T-cell (primary cell): ENCODE data around the gene TMEM235. TPM values are rescaled to one million over a fixed set of nuclear protein-coding genes. Genes with fewer than 3 reads are reported as not detected.

Experiments
- ATAC-seq, 4 experiments: fragments of 200-7000 bp in 3 of 4; fragments of 150-1000 bp in 1 of 4; cut with Tn5 transposase; replicated peaks in 1 of 4; 1 replicate in 3 of 4; 2 replicates in 1 of 4; pipeline ENCODE4 v1.10.0; 2021; ENCODE audit warnings: moderate library complexity in 3 of 4, mild to moderate bottlenecking in 2 of 4, moderate number of reproducible peaks in 1 of 4
- CTCF ChIA-PET, 2 donors: fragments of 300-600 bp; sonication (Branson Sonifier 250); formaldehyde crosslinking; loops; one replicate each; lab custom pipeline; 2022; ENCODE audit warnings: antibody characterized with exemption in 2 of 2; lab: Charles Lee
- POLR2A ChIA-PET, 2 donors: fragments of 300-600 bp; sonication (Branson Sonifier 250); formaldehyde crosslinking; loops; one replicate each; lab custom pipeline; 2022; ENCODE audit warnings: antibody characterized with exemption in 2 of 2; lab: Charles Lee
- DNase-seq, 35 experiments: peaks; one replicate each; pipeline versions ENCODE4 v3.0.0 to v3.0.0-alpha.2; 2013 to 2023
- H3K27ac ChIP-seq: one replicate; pipeline ENCODE4 v1.5.1; 2013; ENCODE audit warnings: low read length
- H3K27me3 ChIP-seq, 2 experiments: replicated peaks in 1 of 2; 1 replicate in 1 of 2; 2 replicates in 1 of 2; pipeline versions ENCODE4 v1.6.1 to v1.7.0; 2013; ENCODE audit warnings: low read length in 1 of 2, mixed read lengths in 1 of 2; ENCODE audit not compliant: control insufficient read depth in 2 of 2, insufficient read depth in 2 of 2; ENCODE audit errors: extremely low read depth in 1 of 2
- H3K36me3 ChIP-seq, 2 donors: 1 replicate in 1 of 2; 2 replicates in 1 of 2; pipeline versions ENCODE4 v1.6.1 to v1.7.0; 2013; ENCODE audit warnings: low read length in 1 of 2; ENCODE audit not compliant: control insufficient read depth in 2 of 2, insufficient read depth in 1 of 2; ENCODE audit errors: extremely low read depth in 1 of 2
- H3K4me1 ChIP-seq, 2 experiments: 1 replicate in 1 of 2; 2 replicates in 1 of 2; pipeline versions ENCODE4 v1.6.1 to v1.7.0; 2013; ENCODE audit warnings: low read length in 2 of 2, mixed read lengths in 1 of 2; ENCODE audit not compliant: insufficient read depth in 2 of 2, control insufficient read depth in 1 of 2; ENCODE audit errors: extremely low read depth in 1 of 2
- H3K4me3 ChIP-seq, 2 donors: 1 replicate in 1 of 2; 2 replicates in 1 of 2; pipeline versions ENCODE4 v1.5.1 to v1.7.0; 2013; ENCODE audit warnings: mild to moderate bottlenecking in 2 of 2, low read length in 1 of 2, moderate library complexity in 1 of 2; ENCODE audit not compliant: control insufficient read depth in 1 of 2; ENCODE audit errors: extremely low read depth in 1 of 2
- H3K9me3 ChIP-seq: 2 replicates; pipeline ENCODE4 v1.7.0; 2013
- H3K27ac Mint-ChIP-seq, 2 donors: one replicate each; pipeline ENCODE4 v1.8.0; 2020 to 2021; ENCODE audit warnings: mild to moderate bottlenecking in 2 of 2, mixed read lengths in 2 of 2
- H3K27me3 Mint-ChIP-seq, 2 donors: one replicate each; pipeline ENCODE4 v1.8.0; 2021 to 2022; ENCODE audit warnings: mixed read lengths in 2 of 2
- H3K36me3 Mint-ChIP-seq: one replicate; pipeline ENCODE4 v1.8.0; 2021; ENCODE audit warnings: mixed read lengths
- H3K4me1 Mint-ChIP-seq, 3 donors: one replicate each; pipeline ENCODE4 v1.8.0; 2020 to 2022; ENCODE audit warnings: mixed read lengths in 3 of 3, mild to moderate bottlenecking in 1 of 3
- H3K4me3 Mint-ChIP-seq, 3 donors: one replicate each; pipeline ENCODE4 v1.8.0; 2020 to 2022; ENCODE audit warnings: mild to moderate bottlenecking in 3 of 3, mixed read lengths in 3 of 3, moderate library complexity in 3 of 3
- H3K9me3 Mint-ChIP-seq, 3 donors: one replicate each; pipeline ENCODE4 v1.8.0; 2020 to 2022; ENCODE audit warnings: mixed read lengths in 3 of 3
- WGBS: methylation state at CpG from one replicate; pipeline ENCODE4 v1.1.5; 2013; ENCODE audit warnings: missing lambda C conversion rate; ENCODE audit not compliant: insufficient coverage; 5-methylcytosine and 5-hydroxymethylcytosine counted together
- total RNA-seq, 35 experiments: library from RNA in 6 of 35; stranded (reverse) in 6 of 35; fragments of 120-200 nt in 1 of 35; gene quantifications; one replicate each; pipeline versions ENCODE4 v1.2.1 to v1.2.4 and lab custom pipeline; 2013 to 2026

The TMEM235 gene
- total RNA-seq, 5 donors from 2014 or later (not counting 1 experiment from before 2014, with no cell fraction given) = not detected

DNA sequence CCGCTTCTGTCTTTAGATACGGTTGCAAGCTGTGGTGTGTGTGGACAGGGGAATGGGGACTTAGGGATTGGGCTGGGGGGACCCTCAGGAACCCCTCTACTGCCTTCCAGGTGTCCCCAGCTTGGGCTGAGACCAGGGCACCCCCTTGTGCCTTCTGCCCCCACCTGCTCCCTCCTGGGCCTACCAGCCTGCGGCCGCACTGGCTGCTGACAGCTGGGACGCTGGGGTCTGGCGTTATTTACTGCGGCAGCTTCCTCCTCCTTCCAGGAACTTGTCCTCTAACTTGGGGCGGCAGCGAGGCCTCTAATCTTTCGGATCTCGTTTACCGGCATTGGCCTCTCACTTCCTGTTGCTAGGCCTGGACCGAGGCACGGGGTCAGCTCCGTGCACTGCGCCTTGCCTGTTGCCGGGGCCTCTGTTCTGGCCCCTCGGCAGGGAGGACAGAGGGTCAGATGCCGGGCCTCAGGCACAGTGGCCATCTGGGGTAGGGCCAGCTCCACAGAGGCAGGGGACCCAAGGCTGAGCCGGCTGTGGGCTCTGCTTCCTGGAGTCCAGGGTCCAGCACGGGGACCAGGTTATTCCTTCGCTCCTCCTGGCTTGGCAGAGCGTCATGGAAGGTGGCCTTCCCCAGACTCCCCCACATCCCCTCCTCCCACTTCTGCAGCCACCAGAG lies 31.8 kb downstream of the TMEM235 start:
- Mint-ChIP-seq H3K4me1 (peaks cover 41 to 48% (median 46%) of the 10 kb centered on the region in 3 donors), H3K27ac (peak overlapping the region; percentile 87 to 90), H3K9me3 (no peaks in the 10 kb centered on the region), H3K36me3 (no peaks in the 10 kb centered on the region), H3K27me3 (no peaks in the 10 kb centered on the region), H3K4me3 (peak overlapping the region in 1 of 3 donors; percentile 52)
- Histone ChIP-seq H3K36me3 (no peaks in the 10 kb centered on the region), H3K4me3 (no peak overlapping the region), H3K9me3 (no peaks in the 10 kb centered on the region), H3K27me3 (peaks cover 0 to 4% of the 10 kb centered on the region in 2 experiments), H3K27ac (peak overlapping the region; percentile 78), H3K4me1 (peaks cover 16 to 54% of the 10 kb centered on the region in 2 experiments)
- 42% methylated on average over 18 of the region's 23 CpGs for WGBS
- DNase-seq = peak in 3 of 35 experiments; percentile 20 to 52 (median 36)
- ATAC-seq = no peak
- ChIA-PET POLR2A (interaction anchor here in 1 of 2 donors (0.6 kb wide), 1 partner anchor 91 kb away, joined by 4 read pairs; no protein-coding TSS in a partner anchor), CTCF (interaction anchor here in 1 of 2 donors (0.6 kb wide), 3 partner anchors 195 to 1051 kb away, joined by 3 to 8 read pairs (median 4); no protein-coding TSS in a partner anchor)

DNA sequence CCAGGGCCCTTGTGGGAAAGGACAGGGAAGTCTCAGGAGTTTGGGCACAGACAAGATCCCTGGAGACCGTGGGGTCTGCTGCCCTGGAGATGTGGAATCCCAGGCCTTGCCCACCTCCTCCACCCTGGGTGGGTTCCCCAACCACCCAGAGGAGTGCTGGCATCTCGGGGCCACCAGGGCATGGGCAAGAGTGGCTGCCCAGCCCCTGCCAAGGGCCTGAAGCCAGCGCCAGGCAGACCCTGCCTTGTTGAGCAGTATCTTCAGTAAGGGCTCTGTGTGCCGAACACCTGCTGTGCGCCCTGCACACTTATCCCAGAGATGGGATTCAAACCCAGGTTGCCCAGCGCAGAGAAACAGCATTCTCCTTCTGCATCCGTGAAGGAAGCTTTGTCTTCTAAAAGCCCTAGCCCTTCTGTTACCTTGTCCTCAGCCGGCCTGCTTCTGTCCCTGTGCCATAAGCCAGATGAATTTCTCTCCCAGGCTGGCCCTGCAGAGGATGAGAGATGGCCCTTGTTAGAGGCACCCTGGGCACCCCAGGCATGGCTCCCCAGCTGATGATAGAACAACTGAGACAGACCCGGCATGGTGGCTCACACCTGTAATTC lies 32.4 kb downstream of the TMEM235 start:
- ChIA-PET POLR2A (no interaction called here), CTCF (interaction anchor here in 1 of 2 donors (0.6 kb wide), 1 partner anchor 380 kb away, joined by 4 read pairs; no protein-coding TSS in a partner anchor)
- Histone ChIP-seq H3K4me3 (no peak overlapping the region), H3K27ac (peak overlapping the region; percentile 78), H3K36me3 (no peaks in the 10 kb centered on the region), H3K27me3 (peaks cover 0 to under 1% of the 10 kb centered on the region in 2 experiments), H3K9me3 (no peaks in the 10 kb centered on the region), H3K4me1 (peaks cover 14 to 48% of the 10 kb centered on the region in 2 experiments)
- ATAC-seq = no peak
- H3K9me3 Mint-ChIP-seq = no peaks in the 10 kb centered on the region
- H3K36me3 Mint-ChIP-seq = no peaks in the 10 kb centered on the region
- 93% methylated on average over 7 of the region's 9 CpGs for WGBS
- no peak for DNase-seq
- H3K27ac Mint-ChIP-seq = peak overlapping the region; percentile 87 to 90
- peak overlapping the region in 1 of 3 donors; percentile 28 for H3K4me3 Mint-ChIP-seq
- no peaks in the 10 kb centered on the region for H3K27me3 Mint-ChIP-seq
- H3K4me1 Mint-ChIP-seq = peaks cover 38 to 43% (median 43%) of the 10 kb centered on the region in 3 donors

- peak overlapping the region; percentile 76 to 90 for H3K27ac Mint-ChIP-seq
- H3K4me1 Mint-ChIP-seq = peaks cover 35 to 40% (median 40%) of the 10 kb centered on the region in 3 donors
- CTCF ChIA-PET = no interaction called here
Observed at GRCh38 chr17:78264590-78264989, 33.2 kb downstream of the TMEM235 start.

DNA sequence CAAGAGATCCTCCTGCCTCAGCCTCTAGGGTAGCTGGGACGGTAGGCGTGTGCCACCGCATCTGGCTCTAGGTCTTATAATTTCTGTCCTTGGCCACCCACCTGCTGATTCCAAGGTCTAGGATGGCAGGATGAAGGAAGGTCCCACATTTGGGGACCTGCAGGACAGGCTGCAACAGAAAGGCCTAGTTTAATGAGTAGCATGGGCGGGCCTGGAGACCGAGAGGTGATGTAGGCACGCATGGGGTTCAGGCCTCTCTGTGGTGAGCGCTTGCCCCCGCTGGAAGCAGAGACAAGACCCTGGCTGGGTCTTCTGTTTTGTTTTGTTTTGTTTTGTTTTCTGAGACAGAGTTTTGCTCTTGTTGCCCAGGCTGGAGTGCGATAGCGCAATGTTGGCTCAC lies 33.7 kb downstream of the TMEM235 start:
- 98% methylated on average over 8 of the region's 10 CpGs for WGBS
- H3K27ac Mint-ChIP-seq = peak overlapping the region; percentile 23 to 44
- Histone ChIP-seq H3K4me3 (no peak overlapping the region), H3K9me3 (no peaks in the 10 kb centered on the region), H3K36me3 (no peaks in the 10 kb centered on the region), H3K4me1 (peaks cover 10 to 39% of the 10 kb centered on the region in 2 experiments), H3K27ac (no peak overlapping the region), H3K27me3 (peaks cover 0 to 13% of the 10 kb centered on the region in 2 experiments)
- no peaks in the 10 kb centered on the region for H3K27me3 Mint-ChIP-seq
- no peak overlapping the region for H3K4me3 Mint-ChIP-seq
- ChIA-PET CTCF (no interaction called here), POLR2A (no interaction called here)
- DNase-seq (no peak), ATAC-seq (no peak)
- H3K4me1 Mint-ChIP-seq = peaks cover 33 to 36% (median 35%) of the 10 kb centered on the region in 3 donors
- no peaks in the 10 kb centered on the region for H3K36me3 Mint-ChIP-seq
- no peaks in the 10 kb centered on the region for H3K9me3 Mint-ChIP-seq

More at GRCh38 chr17:78264590-78264989, 33.2 kb downstream of the TMEM235 start:
- no peaks in the 10 kb centered on the region for H3K36me3 Mint-ChIP-seq
- DNase-seq = no peak
- WGBS = 70% methylated on average over 1 of the region's 5 CpGs
- Histone ChIP-seq H3K4me3 (no peak overlapping the region), H3K9me3 (no peaks in the 10 kb centered on the region), H3K36me3 (no peaks in the 10 kb centered on the region), H3K27ac (no peak overlapping the region), H3K4me1 (peaks cover 12 to 40% of the 10 kb centered on the region in 2 experiments), H3K27me3 (peaks cover 0 to 8% of the 10 kb centered on the region in 2 experiments)
- POLR2A ChIA-PET = no interaction called here
- peak overlapping the region in 1 of 3 donors; percentile 28 for H3K4me3 Mint-ChIP-seq
- H3K9me3 Mint-ChIP-seq = no peaks in the 10 kb centered on the region
- ATAC-seq = no peak
- no peaks in the 10 kb centered on the region for H3K27me3 Mint-ChIP-seq

DNA sequence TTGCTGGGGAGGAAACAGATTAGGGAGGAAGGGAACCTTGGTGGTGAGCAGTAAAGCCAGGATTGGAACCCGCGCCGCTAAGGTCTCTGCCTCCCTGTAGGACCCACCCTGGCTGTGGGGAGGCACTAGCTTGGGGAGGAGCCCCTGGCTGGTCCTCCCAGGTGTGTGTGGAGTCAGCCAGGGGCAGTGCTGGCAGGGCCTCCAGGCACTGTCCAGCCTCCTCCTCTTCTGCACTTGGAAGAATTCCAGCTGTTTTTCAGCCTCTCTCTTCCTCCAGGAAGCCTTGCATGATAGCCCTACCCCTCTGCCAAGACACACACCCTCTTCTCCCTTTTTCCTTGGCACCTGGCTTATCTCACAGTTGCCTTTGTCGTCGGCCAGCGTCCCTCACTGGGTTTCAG lies 34.8 kb downstream of the TMEM235 start:
- ATAC-seq = no peak
- CTCF ChIA-PET = no interaction called here
- peaks cover 0 to 3% of the 10 kb centered on the region in 2 donors for H3K27me3 Mint-ChIP-seq

DNA sequence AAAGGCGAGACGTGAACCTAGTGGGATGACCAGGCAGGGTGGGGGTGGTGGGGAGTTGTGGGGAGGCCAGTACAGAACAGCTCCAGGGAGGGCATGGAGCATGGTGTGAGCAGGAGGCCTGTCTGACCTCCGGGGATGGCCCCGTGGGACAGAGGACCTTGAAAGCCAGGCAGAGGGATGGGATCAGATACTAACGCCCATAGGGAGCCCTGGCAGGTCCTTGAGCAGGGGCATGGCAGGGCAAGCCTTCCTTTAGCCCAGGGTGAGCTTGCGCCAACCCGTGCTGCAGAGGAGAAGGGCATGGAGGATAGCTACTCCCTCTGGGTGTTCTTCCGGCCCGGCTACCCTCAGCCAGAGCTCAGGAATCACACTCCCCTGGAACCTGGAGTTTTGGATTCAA lies 35.3 kb downstream of the TMEM235 start:
- ChIA-PET POLR2A (no interaction called here), CTCF (no interaction called here)
- WGBS = 81% methylated on average over 5 of the region's 9 CpGs
- no peaks in the 10 kb centered on the region for H3K36me3 ChIP-seq
- Mint-ChIP-seq H3K4me1 (peaks cover 39 to 43% (median 42%) of the 10 kb centered on the region in 3 donors), H3K4me3 (no peak overlapping the region), H3K9me3 (no peaks in the 10 kb centered on the region), H3K27ac (no peak overlapping the region), H3K36me3 (no peaks in the 10 kb centered on the region), H3K27me3 (peaks cover 0 to 4% of the 10 kb centered on the region in 2 donors)
- no peak for DNase-seq
- no peak overlapping the region for H3K27ac ChIP-seq
- no peak for ATAC-seq
- H3K4me1 ChIP-seq = peaks cover 9 to 42% of the 10 kb centered on the region in 2 experiments
- H3K27me3 ChIP-seq = peaks cover 0 to 29% of the 10 kb centered on the region in 2 experiments
- H3K9me3 ChIP-seq = no peaks in the 10 kb centered on the region
- no peak overlapping the region for H3K4me3 ChIP-seq

More for the DNA sequence above, 34.8 kb downstream of the TMEM235 start:
- no peak overlapping the region for H3K27ac ChIP-seq
- H3K27me3 ChIP-seq = peaks cover 0 to 24% of the 10 kb centered on the region in 2 experiments
- H3K36me3 ChIP-seq = no peaks in the 10 kb centered on the region
- H3K9me3 ChIP-seq = no peaks in the 10 kb centered on the region
- H3K4me1 ChIP-seq = peaks cover 5 to 41% of the 10 kb centered on the region in 2 experiments
- Mint-ChIP-seq H3K9me3 (no peaks in the 10 kb centered on the region), H3K4me3 (no peak overlapping the region), H3K27ac (peak overlapping the region in 1 of 2 donors; percentile 55), H3K36me3 (no peaks in the 10 kb centered on the region), H3K4me1 (peaks cover 37 to 42% (median 39%) of the 10 kb centered on the region in 3 donors)
- no peak for DNase-seq
- no peak overlapping the region for H3K4me3 ChIP-seq
- WGBS = 98% methylated on average over 6 of the region's 6 CpGs
- POLR2A ChIA-PET = no interaction called here
